HCT116 (cell line): ENCODE data around the gene KDM4E. TPM values are rescaled to one million over a fixed set of nuclear protein-coding genes. Genes with fewer than 3 reads are reported as not detected.

Source experiments
- ATAC-seq: fragments of 200-7000 bp; cut with Tn5 transposase; 2 replicates; pipeline ENCODE4 v1.9.1; 2020; ENCODE audit warnings: mild to moderate bottlenecking, moderate library complexity
- BruUV-seq: library from RNA; stranded (reverse); fragments of 400-500 nt; replicated peaks from 2 replicates; lab custom pipeline; 2021; lab: Mats Ljungman, UMichigan
- CTCF ChIA-PET: fragments of 300-600 bp; sonication (Branson Sonifier 250); formaldehyde crosslinking; loops from one replicate; lab custom pipeline; 2021; ENCODE audit warnings: antibody characterized with exemption; lab: Charles Lee
- POLR2A ChIA-PET: fragments of 300-600, 350-600 bp; sonication (Branson Sonifier 250); formaldehyde crosslinking; loops from one replicate; lab custom pipeline; 2021; ENCODE audit warnings: antibody characterized with exemption; lab: Charles Lee
- RAD21 ChIA-PET, 2 experiments: fragments of 300-600 bp; sonication (Branson Sonifier 250); formaldehyde crosslinking; loops; one replicate each; lab custom pipeline; 2023; ENCODE audit warnings: low total read pairs in 2 of 2; ENCODE audit not compliant: uncharacterized antibody in 2 of 2, unreplicated experiment in 2 of 2, low non-redundant PET in 1 of 2; lab: Charles Lee
- DNase-seq: peaks from one replicate; pipeline ENCODE4 v3.0.0-alpha.2; 2010; ENCODE audit warnings: low read depth, low spot score
- H2AFZ ChIP-seq: fragments of 200-600 bp; shearing (Covaris generic), sonication (generic); 2 replicates; pipeline ENCODE4 v1.6.1; 2017; ENCODE audit warnings: low read depth, mixed run types, mixed read lengths, antibody characterized with exemption, low read length; ENCODE audit not compliant: poor library complexity, severe bottlenecking
- H3K27ac ChIP-seq: 2 replicates; pipeline ENCODE4 v1.5.1; 2012; ENCODE audit warnings: low read depth, low read length
- H3K27me3 ChIP-seq: fragments of 200-600 bp; sonication (generic); 2 replicates; pipeline ENCODE4 v1.6.1; 2016; ENCODE audit warnings: mixed run types, low read length, mixed read lengths; ENCODE audit not compliant: insufficient read depth
- H3K36me3 ChIP-seq, 2 experiments: fragments of 200-500 bp in 1 of 2; fragments of 200-600 bp in 1 of 2; sonication (Bioruptor generic) in 1 of 2; sonication (generic) in 1 of 2; 2 replicates each; pipeline versions ENCODE4 v1.5.1 to v1.6.1; 2014 to 2016; ENCODE audit warnings: low read length in 2 of 2, inconsistent platforms in 1 of 2, mixed read lengths in 1 of 2, mixed run types in 1 of 2; ENCODE audit not compliant: insufficient read depth in 2 of 2, control insufficient read depth in 1 of 2
- H3K4me1 ChIP-seq, 2 experiments: fragments of 200-600 bp in 1 of 2; sonication (generic) in 1 of 2; 2 replicates each; pipeline versions ENCODE4 v1.5.1 to v1.6.1; 2012 to 2017; ENCODE audit warnings: low read length in 2 of 2, inconsistent platforms in 1 of 2, mild to moderate bottlenecking in 1 of 2, mixed read lengths in 1 of 2, mixed run types in 1 of 2, moderate library complexity in 1 of 2; ENCODE audit not compliant: insufficient read depth in 2 of 2, control insufficient read depth in 1 of 2
- H3K4me2 ChIP-seq: fragments of 200-600 bp; sonication (generic); 2 replicates; pipeline ENCODE4 v1.6.1; 2017; ENCODE audit warnings: mixed run types, low read length, mixed read lengths
- H3K4me3 ChIP-seq, 2 experiments: fragments of 200-600 bp in 1 of 2; sonication (generic) in 1 of 2; replicated peaks in 1 of 2; 2 replicates each; pipeline ENCODE4 v1.5.1; 2011 to 2016; ENCODE audit warnings: low read length in 2 of 2, control low read depth in 1 of 2, low read depth in 1 of 2, mild to moderate bottlenecking in 1 of 2, mixed read lengths in 1 of 2, mixed run types in 1 of 2
- H3K79me2 ChIP-seq: fragments of 200-600 bp; sonication (generic); 2 replicates; pipeline ENCODE4 v1.6.1; 2017; ENCODE audit warnings: mild to moderate bottlenecking, mixed run types, low read length, moderate library complexity, mixed read lengths; ENCODE audit not compliant: insufficient read depth
- H3K9ac ChIP-seq: fragments of 200-600 bp; sonication (generic); 2 replicates; pipeline ENCODE4 v1.6.1; 2016; ENCODE audit warnings: low read length, mixed read lengths
- H3K9me2 ChIP-seq: fragments of 200-600 bp; sonication (generic), shearing (Covaris generic); 2 replicates; pipeline ENCODE4 v1.6.1; 2017; ENCODE audit warnings: mixed run types, mild to moderate bottlenecking, moderate library complexity; ENCODE audit not compliant: insufficient read depth
- H3K9me3 ChIP-seq, 2 experiments: fragments of 200-500 bp in 1 of 2; fragments of 200-600 bp in 1 of 2; sonication (Bioruptor generic) in 1 of 2; sonication (generic) in 1 of 2; 2 replicates each; pipeline ENCODE4 v1.6.1; 2014 to 2017; ENCODE audit warnings: low read length in 2 of 2, mixed read lengths in 2 of 2, inconsistent platforms in 1 of 2, low read depth in 1 of 2, mild to moderate bottlenecking in 1 of 2, mixed run types in 1 of 2, moderate library complexity in 1 of 2; ENCODE audit not compliant: control insufficient read depth in 1 of 2, insufficient read depth in 1 of 2
- H4K20me1 ChIP-seq: fragments of 200-600 bp; sonication (generic), shearing (Covaris generic); 2 replicates; pipeline ENCODE4 v1.6.1; 2017; ENCODE audit warnings: mixed run types, mild to moderate bottlenecking, moderate library complexity; ENCODE audit not compliant: insufficient read depth
- ATF3 ChIP-seq: IDR thresholded peaks from 2 replicates; pipeline ENCODE4 v1.6.1; 2012
- CBX3 ChIP-seq: IDR thresholded peaks from 2 replicates; pipeline ENCODE4 v1.6.1; 2012; ENCODE audit warnings: low read depth
- CEBPB ChIP-seq: IDR thresholded peaks from 2 replicates; pipeline ENCODE4 v1.6.1; 2012; ENCODE audit warnings: low read depth
- FOSL1 ChIP-seq: IDR thresholded peaks from 2 replicates; pipeline ENCODE4 v1.6.1; 2012; ENCODE audit warnings: low read depth
- JUND ChIP-seq: IDR thresholded peaks from 2 replicates; pipeline ENCODE4 v1.6.1; 2012
- SIN3A ChIP-seq: IDR thresholded peaks from 2 replicates; pipeline ENCODE4 v1.6.1; 2012; ENCODE audit warnings: low read depth
- YY1 ChIP-seq: IDR thresholded peaks from 2 replicates; pipeline ENCODE4 v1.6.1; 2011; ENCODE audit warnings: low read length, low read depth, moderate library complexity, mild to moderate bottlenecking; ENCODE audit not compliant: insufficient replicate concordance; ENCODE audit errors: extremely low read depth
- ZFX ChIP-seq: fragments of 450-650 bp; IDR thresholded peaks from 2 replicates; pipeline ENCODE4 v1.6.1; 2017
- intact Hi-C: fragments of 100-400 bp; cut with micrococcal nuclease; formaldehyde crosslinking; loops from 2 replicates; pipeline ENCODE4 v1.10.0; 2022
- total RNA-seq: library from RNA; stranded (reverse); gene quantifications from one replicate; pipeline ENCODE4 v1.2.1, GENCODE V29; 2021; ENCODE audit not compliant: unreplicated experiment
- TF ChIP-seq, protein P1 (sequence below), 3 experiments: fragments of 200-600 bp in 1 of 3; sonication (generic) in 1 of 3; IDR thresholded peaks in 2 of 3; conservative IDR thresholded peaks in 1 of 3; 2 replicates each; pipeline ENCODE4 v1.5.1; 2012 to 2017; ENCODE audit warnings: low read depth in 2 of 3, low read length in 2 of 3, antibody characterized with exemption in 1 of 3, borderline replicate concordance in 1 of 3, control low read depth in 1 of 3, mild to moderate bottlenecking in 1 of 3, mixed read lengths in 1 of 3, mixed run types in 1 of 3, moderate library complexity in 1 of 3; ENCODE audit not compliant: insufficient read depth in 1 of 3

Gene KDM4E
- total RNA-seq, 1 experiment from 2014 or later: not detected

DNA sequence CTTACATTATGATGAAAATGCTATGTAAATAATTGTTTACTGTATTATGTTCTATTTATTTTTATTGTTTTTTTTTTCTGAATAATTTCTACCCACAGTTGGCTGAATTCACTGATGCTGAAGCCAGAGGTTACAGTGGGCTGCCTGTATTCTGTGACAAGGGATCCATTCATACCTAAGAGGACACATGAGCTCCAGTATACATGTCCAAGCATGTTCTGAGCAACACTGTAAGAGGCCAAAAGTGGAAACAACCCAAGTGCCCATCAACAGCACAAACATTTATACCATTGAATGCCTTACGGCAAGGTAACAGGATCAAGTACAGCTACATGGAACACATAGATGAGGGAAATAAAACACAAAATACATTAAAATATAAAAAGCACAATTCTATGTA lies 40.3 kb downstream of the KDM4E start:
- no peak overlapping the region for H3K4me2 ChIP-seq
- POLR2A ChIA-PET: interaction anchor here (2.7 kb wide), 1 partner anchor 86 kb away, joined by 36 read pairs; no protein-coding TSS in a partner anchor
- intact Hi-C loops: loop anchor here (5.0 kb wide), 4 partner anchors 42 to 1362 kb away; partner anchors contain the start of gene FAM76B
- no peak for ATAC-seq
- TF ChIP-seq CBX3: no peak
- TF ChIP-seq, protein P1, sequence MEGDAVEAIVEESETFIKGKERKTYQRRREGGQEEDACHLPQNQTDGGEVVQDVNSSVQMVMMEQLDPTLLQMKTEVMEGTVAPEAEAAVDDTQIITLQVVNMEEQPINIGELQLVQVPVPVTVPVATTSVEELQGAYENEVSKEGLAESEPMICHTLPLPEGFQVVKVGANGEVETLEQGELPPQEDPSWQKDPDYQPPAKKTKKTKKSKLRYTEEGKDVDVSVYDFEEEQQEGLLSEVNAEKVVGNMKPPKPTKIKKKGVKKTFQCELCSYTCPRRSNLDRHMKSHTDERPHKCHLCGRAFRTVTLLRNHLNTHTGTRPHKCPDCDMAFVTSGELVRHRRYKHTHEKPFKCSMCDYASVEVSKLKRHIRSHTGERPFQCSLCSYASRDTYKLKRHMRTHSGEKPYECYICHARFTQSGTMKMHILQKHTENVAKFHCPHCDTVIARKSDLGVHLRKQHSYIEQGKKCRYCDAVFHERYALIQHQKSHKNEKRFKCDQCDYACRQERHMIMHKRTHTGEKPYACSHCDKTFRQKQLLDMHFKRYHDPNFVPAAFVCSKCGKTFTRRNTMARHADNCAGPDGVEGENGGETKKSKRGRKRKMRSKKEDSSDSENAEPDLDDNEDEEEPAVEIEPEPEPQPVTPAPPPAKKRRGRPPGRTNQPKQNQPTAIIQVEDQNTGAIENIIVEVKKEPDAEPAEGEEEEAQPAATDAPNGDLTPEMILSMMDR (IDR thresholded peaks at IDR 0.05 in 2 of 3, conservative IDR thresholded peaks at IDR 0.05 in 1 of 3; ENCODE audit: borderline replicate concordance in 1 of 3, insufficient read depth in 1 of 3, low read depth in 2 of 3, low read length in 2 of 3): no peak
- no peak for TF ChIP-seq SIN3A
- no peak for TF ChIP-seq ATF3
- TF ChIP-seq JUND: no peak
- TF ChIP-seq CEBPB: no peak
- TF ChIP-seq YY1: no peak
- TF ChIP-seq FOSL1: no peak
- TF ChIP-seq ZFX: no peak
- TF ChIP-seq, all 23 proteins: peak for 0
- Histone ChIP-seq H3K27me3 (no peaks in the 10 kb centered on the region), H3K4me1 (peaks cover 14 to 16% of the 10 kb centered on the region in 2 experiments), H3K27ac (no peak overlapping the region), H3K9me3 (no peaks in the 10 kb centered on the region), H2AFZ (no peak overlapping the region), H3K4me3 (no peak overlapping the region), H4K20me1 (no peaks in the 10 kb centered on the region), H3K9ac (no peak overlapping the region), H3K79me2 (peaks cover 26% of the 10 kb centered on the region), H3K9me2 (no peaks in the 10 kb centered on the region; the same call in 1 of the 2 replicates), H3K36me3 (no peaks in the 10 kb centered on the region)
- RAD21 ChIA-PET: no interaction called here
- no peak for DNase-seq
- CTCF ChIA-PET: no interaction called here
- no TSS peak for BruUV-seq
